A549 (cell line): ENCODE measurements around the gene SLC24A1. TPM values are rescaled to one million over a fixed set of nuclear protein-coding genes. Genes with fewer than 3 reads are reported as not detected.
A peak's percentile ranks its signal among the peaks of the same experiment; 100 is the strongest.

ENCODE experiments used
- ATAC-seq, 2 experiments: fragments of 200-7000 bp in 1 of 2; fragments of >200 bp in 1 of 2; cut with Nextera tagmentation in 1 of 2; cut with Tn5 transposase in 1 of 2; 3 replicates each; pipeline versions ENCODE4 v1.8.0 to v1.9.1; 2018 to 2020; ENCODE audit warnings: mild to moderate bottlenecking in 1 of 2, moderate library complexity in 1 of 2
- CTCF ChIA-PET: fragments of 300-600 bp; sonication (Branson Sonifier 250); formaldehyde crosslinking; extraction: SDS; loops from one replicate; lab custom pipeline; 2021; ENCODE audit warnings: antibody characterized with exemption, inconsistent platforms; lab: Yijun Ruan, JAX
- POLR2A ChIA-PET: fragments of 350-600 bp; formaldehyde crosslinking; extraction: SDS; loops from one replicate; lab custom pipeline; 2021; ENCODE audit warnings: antibody characterized with exemption, inconsistent platforms; lab: Yijun Ruan, JAX
- DNase-seq, 2 experiments: peaks; one replicate each; pipeline versions ENCODE4 v3.0.0 to v3.0.0-alpha.2; 2011 to 2016; ENCODE audit warnings: low read depth in 1 of 2, low spot score in 1 of 2
- FAIRE-seq: peaks from 2 replicates; lab custom pipeline; 2011; peaks lifted over from hg19 to GRCh38; lab: Jason Lieb, UNC
- H3K27ac ChIP-seq, 2 experiments: fragments of >200 bp; sonication (Bioruptor Twin); formaldehyde crosslinking; 3 replicates each; pipeline ENCODE4 v1.5.1; 2016 to 2017
- H3K4me1 ChIP-seq: fragments of >200 bp; sonication (Bioruptor Twin); formaldehyde crosslinking; 3 replicates; pipeline ENCODE4 v1.6.1; 2016
- H3K4me2 ChIP-seq: fragments of >200 bp; sonication (Bioruptor Twin); formaldehyde crosslinking; 3 replicates; pipeline ENCODE4 v1.6.1; 2016
- H3K4me3 ChIP-seq: fragments of >200 bp; sonication (Bioruptor Twin); formaldehyde crosslinking; 3 replicates; pipeline ENCODE4 v1.5.1; 2016
- H3K9me3 ChIP-seq: fragments of >200 bp; sonication (Bioruptor Twin); formaldehyde crosslinking; 3 replicates; pipeline ENCODE4 v1.6.1; 2016
- BHLHE40 ChIP-seq: IDR thresholded peaks from 2 replicates; pipeline ENCODE4 v1.6.1; 2012; ENCODE audit warnings: low read depth, low read length, inconsistent platforms
- CBX2 ChIP-seq: fragments of 200-600 bp; sonication (generic); IDR thresholded peaks from 2 replicates; pipeline ENCODE4 v1.6.1; 2016; ENCODE audit warnings: low read depth, mild to moderate bottlenecking, borderline replicate concordance
- CEBPB ChIP-seq, 2 experiments: fragments of >200 bp in 1 of 2; sonication (Bioruptor Twin) in 1 of 2; formaldehyde crosslinking in 1 of 2; IDR thresholded peaks; 2 replicates each; pipeline ENCODE4 v1.6.1; 2012 to 2016
- CHD2 ChIP-seq: fragments of 150-350 bp; IDR thresholded peaks from 2 replicates; pipeline ENCODE4 v1.6.1; 2014; ENCODE audit warnings: low read length; ENCODE audit not compliant: partially characterized antibody
- CHD4 ChIP-seq: fragments of 200-600 bp; sonication (generic); IDR thresholded peaks from 2 replicates; pipeline ENCODE4 v1.6.1; 2016; ENCODE audit warnings: antibody characterized with exemption, mild to moderate bottlenecking, borderline replicate concordance
- EHMT2 ChIP-seq: fragments of 200-600 bp; sonication (generic); IDR thresholded peaks from 2 replicates; pipeline ENCODE4 v1.6.1; 2016; ENCODE audit warnings: antibody characterized with exemption, low read depth, mild to moderate bottlenecking, moderate library complexity
- EP300 ChIP-seq, 2 experiments: fragments of >200 bp; sonication (Bioruptor Twin); formaldehyde crosslinking; IDR thresholded peaks; 2 replicates in 1 of 2; 3 replicates in 1 of 2; pipeline ENCODE4 v1.6.1; 2016 to 2017
- ESRRA ChIP-seq: fragments of 150-350 bp; IDR thresholded peaks from 2 replicates; pipeline ENCODE4 v1.6.1; 2014; ENCODE audit warnings: mild to moderate bottlenecking, low read length, borderline replicate concordance
- FOSB ChIP-seq: fragments of 250-450 bp; sonication (Bioruptor Pico); IDR thresholded peaks from 2 replicates; pipeline ENCODE4 v1.5.0; 2020; ENCODE audit warnings: mild to moderate bottlenecking, moderate library complexity
- GATA3 ChIP-seq: IDR thresholded peaks from 2 replicates; pipeline ENCODE4 v1.6.1; 2012; ENCODE audit warnings: borderline replicate concordance
- HDAC2 ChIP-seq: fragments of 200-600 bp; sonication (generic); IDR thresholded peaks from 2 replicates; pipeline ENCODE4 v1.6.1; 2016
- HOXB5 ChIP-seq: fragments of 250-450 bp; sonication (Bioruptor Pico); IDR thresholded peaks from 2 replicates; pipeline ENCODE4 v1.5.0; 2020; ENCODE audit warnings: mild to moderate bottlenecking, moderate library complexity
- KDM1A ChIP-seq: fragments of 200-600 bp; sonication (generic); IDR thresholded peaks from 2 replicates; pipeline ENCODE4 v1.6.1; 2016; ENCODE audit warnings: low read depth, mild to moderate bottlenecking
- PHF8 ChIP-seq: fragments of 200-600 bp; sonication (generic); IDR thresholded peaks from 2 replicates; pipeline ENCODE4 v1.6.1; 2016; ENCODE audit warnings: low read depth, mild to moderate bottlenecking, antibody characterized with exemption, moderate library complexity, borderline replicate concordance
- POLR2A ChIP-seq: IDR thresholded peaks from 2 replicates; pipeline ENCODE4 v1.6.1; 2012; ENCODE audit warnings: mild to moderate bottlenecking, low read length
- RARB ChIP-seq: fragments of 250-450 bp; sonication (Bioruptor Pico); IDR thresholded peaks from 2 replicates; pipeline ENCODE4 v1.8.0; 2021; ENCODE audit warnings: mild to moderate bottlenecking, moderate library complexity
- RCOR1 ChIP-seq: fragments of 150-350 bp; IDR thresholded peaks from 2 replicates; pipeline ENCODE4 v1.6.1; 2014; ENCODE audit warnings: antibody characterized with exemption, low read length, low read depth
- RFX5 ChIP-seq: fragments of 450-650 bp; IDR thresholded peaks from 2 replicates; pipeline ENCODE4 v1.7.1; 2014; ENCODE audit warnings: antibody characterized with exemption, mild to moderate bottlenecking, moderate library complexity
- SMC3 ChIP-seq: fragments of >200 bp; sonication (Bioruptor Twin); formaldehyde crosslinking; IDR thresholded peaks from 3 replicates; pipeline ENCODE4 v1.6.1; 2018; ENCODE audit warnings: inconsistent platforms
- TFCP2L1 ChIP-seq: fragments of 250-450 bp; sonication (Bioruptor Pico); IDR thresholded peaks from 2 replicates; pipeline ENCODE4 v1.5.0; 2021; ENCODE audit warnings: mild to moderate bottlenecking
- TP53 ChIP-seq: fragments of 250-450 bp; sonication (Bioruptor Pico); IDR thresholded peaks from 2 replicates; pipeline ENCODE4 v1.5.0; 2021; ENCODE audit warnings: mild to moderate bottlenecking, moderate library complexity
- ZFP36 ChIP-seq: fragments of 450-650 bp; IDR thresholded peaks from 2 replicates; pipeline ENCODE4 v1.6.1; 2014; ENCODE audit warnings: borderline replicate concordance; ENCODE audit not compliant: partially characterized antibody
- WGBS: methylation state at CpG from one replicate; pipeline ENCODE4 v1.1.6; 2017; ENCODE audit errors: missing lambda C conversion rate; 5-methylcytosine and 5-hydroxymethylcytosine counted together
- polyA plus RNA-seq, 4 experiments: library from polyadenylated mRNA; depleted of rRNA in 3 of 4; stranded (reverse); fragments of >200 nt; fragmentation: RNase III in 1 of 4; extraction: RNeasy Plus Mini Kit Qiagen cat#74134 plus additional on column Dnase treatment in 1 of 4; gene quantifications; 2 replicates in 3 of 4; 3 replicates in 1 of 4; pipeline ENCODE4 v1.2.3, GENCODE V29; 2011 to 2017
- TF ChIP-seq, protein P1 (sequence below): IDR thresholded peaks from 2 replicates; pipeline ENCODE4 v1.6.1; 2012; ENCODE audit warnings: low read depth, borderline replicate concordance
- TF ChIP-seq, protein P2 (sequence below): fragments of 200-600 bp; sonication (generic); IDR thresholded peaks from 2 replicates; pipeline ENCODE4 v1.6.1; 2016; ENCODE audit warnings: antibody characterized with exemption, mild to moderate bottlenecking, moderate library complexity
- TF ChIP-seq, protein P3 (sequence below): fragments of >200 bp; sonication (Bioruptor Twin); formaldehyde crosslinking; IDR thresholded peaks from 3 replicates; pipeline ENCODE4 v1.5.1; 2016
- TF ChIP-seq, protein P4 (sequence below): fragments of 250-450 bp; sonication (Bioruptor Pico); IDR thresholded peaks from 2 replicates; pipeline ENCODE4 v1.5.0; 2021; ENCODE audit warnings: mild to moderate bottlenecking, moderate library complexity, borderline replicate concordance
- TF ChIP-seq, protein P5 (sequence below): IDR thresholded peaks from 2 replicates; pipeline ENCODE4 v1.6.1; 2012

The SLC24A1 gene
- polyA plus RNA-seq, 2 of the 4 experiments (the other 2 are of a cell fraction), result 6.4 to 7.0 TPM

DNA sequence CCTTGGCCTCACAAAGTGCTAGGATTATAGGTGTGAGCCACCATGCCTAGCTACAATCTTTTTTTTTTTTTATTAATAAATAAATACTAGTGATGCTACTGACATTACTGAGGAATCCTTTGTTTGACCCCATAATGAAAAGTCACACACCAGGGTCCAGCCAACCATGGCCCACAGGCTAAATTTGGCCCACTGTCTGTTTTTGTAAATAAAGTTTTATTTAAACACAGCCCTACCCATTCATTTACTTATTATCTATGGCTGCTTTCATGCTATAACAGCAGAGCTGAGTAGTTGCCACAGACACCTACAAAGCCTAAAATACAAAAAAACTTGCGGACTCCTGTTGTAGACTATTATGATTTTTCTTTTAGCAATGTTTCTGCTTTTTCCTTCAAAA lies 18.2 kb upstream of the SLC24A1 start:
- H3K4me3 ChIP-seq, result no peak overlapping the region
- TF ChIP-seq, protein P1, sequence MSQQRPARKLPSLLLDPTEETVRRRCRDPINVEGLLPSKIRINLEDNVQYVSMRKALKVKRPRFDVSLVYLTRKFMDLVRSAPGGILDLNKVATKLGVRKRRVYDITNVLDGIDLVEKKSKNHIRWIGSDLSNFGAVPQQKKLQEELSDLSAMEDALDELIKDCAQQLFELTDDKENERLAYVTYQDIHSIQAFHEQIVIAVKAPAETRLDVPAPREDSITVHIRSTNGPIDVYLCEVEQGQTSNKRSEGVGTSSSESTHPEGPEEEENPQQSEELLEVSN, result no peak
- no peak for TF ChIP-seq EP300 (IDR thresholded peaks at IDR 0.05)
- TF ChIP-seq ZFP36, result no peak
- no peak for TF ChIP-seq RARB (CRISPR knock-in tag)
- no peak for TF ChIP-seq BHLHE40
- no peak for TF ChIP-seq CBX2
- no peak for TF ChIP-seq SMC3
- TF ChIP-seq CHD4, result no peak
- TF ChIP-seq HDAC2, result no peak
- TF ChIP-seq EHMT2, result no peak
- no peak for TF ChIP-seq RCOR1
- no peak for TF ChIP-seq HOXB5 (CRISPR knock-in tag)
- TF ChIP-seq, protein P2, sequence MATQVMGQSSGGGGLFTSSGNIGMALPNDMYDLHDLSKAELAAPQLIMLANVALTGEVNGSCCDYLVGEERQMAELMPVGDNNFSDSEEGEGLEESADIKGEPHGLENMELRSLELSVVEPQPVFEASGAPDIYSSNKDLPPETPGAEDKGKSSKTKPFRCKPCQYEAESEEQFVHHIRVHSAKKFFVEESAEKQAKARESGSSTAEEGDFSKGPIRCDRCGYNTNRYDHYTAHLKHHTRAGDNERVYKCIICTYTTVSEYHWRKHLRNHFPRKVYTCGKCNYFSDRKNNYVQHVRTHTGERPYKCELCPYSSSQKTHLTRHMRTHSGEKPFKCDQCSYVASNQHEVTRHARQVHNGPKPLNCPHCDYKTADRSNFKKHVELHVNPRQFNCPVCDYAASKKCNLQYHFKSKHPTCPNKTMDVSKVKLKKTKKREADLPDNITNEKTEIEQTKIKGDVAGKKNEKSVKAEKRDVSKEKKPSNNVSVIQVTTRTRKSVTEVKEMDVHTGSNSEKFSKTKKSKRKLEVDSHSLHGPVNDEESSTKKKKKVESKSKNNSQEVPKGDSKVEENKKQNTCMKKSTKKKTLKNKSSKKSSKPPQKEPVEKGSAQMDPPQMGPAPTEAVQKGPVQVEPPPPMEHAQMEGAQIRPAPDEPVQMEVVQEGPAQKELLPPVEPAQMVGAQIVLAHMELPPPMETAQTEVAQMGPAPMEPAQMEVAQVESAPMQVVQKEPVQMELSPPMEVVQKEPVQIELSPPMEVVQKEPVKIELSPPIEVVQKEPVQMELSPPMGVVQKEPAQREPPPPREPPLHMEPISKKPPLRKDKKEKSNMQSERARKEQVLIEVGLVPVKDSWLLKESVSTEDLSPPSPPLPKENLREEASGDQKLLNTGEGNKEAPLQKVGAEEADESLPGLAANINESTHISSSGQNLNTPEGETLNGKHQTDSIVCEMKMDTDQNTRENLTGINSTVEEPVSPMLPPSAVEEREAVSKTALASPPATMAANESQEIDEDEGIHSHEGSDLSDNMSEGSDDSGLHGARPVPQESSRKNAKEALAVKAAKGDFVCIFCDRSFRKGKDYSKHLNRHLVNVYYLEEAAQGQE, result no peak
- no peak for TF ChIP-seq TFCP2L1 (CRISPR knock-in tag)
- TF ChIP-seq, protein P3, sequence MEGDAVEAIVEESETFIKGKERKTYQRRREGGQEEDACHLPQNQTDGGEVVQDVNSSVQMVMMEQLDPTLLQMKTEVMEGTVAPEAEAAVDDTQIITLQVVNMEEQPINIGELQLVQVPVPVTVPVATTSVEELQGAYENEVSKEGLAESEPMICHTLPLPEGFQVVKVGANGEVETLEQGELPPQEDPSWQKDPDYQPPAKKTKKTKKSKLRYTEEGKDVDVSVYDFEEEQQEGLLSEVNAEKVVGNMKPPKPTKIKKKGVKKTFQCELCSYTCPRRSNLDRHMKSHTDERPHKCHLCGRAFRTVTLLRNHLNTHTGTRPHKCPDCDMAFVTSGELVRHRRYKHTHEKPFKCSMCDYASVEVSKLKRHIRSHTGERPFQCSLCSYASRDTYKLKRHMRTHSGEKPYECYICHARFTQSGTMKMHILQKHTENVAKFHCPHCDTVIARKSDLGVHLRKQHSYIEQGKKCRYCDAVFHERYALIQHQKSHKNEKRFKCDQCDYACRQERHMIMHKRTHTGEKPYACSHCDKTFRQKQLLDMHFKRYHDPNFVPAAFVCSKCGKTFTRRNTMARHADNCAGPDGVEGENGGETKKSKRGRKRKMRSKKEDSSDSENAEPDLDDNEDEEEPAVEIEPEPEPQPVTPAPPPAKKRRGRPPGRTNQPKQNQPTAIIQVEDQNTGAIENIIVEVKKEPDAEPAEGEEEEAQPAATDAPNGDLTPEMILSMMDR, result no peak
- TF ChIP-seq, all 56 proteins: peak for 0
- FAIRE-seq (no peak), DNase-seq (no peak), ATAC-seq (no peak)
- ChIA-PET POLR2A (no interaction called here), CTCF (interaction anchor here (0.9 to 1.8 kb wide), 3 partner anchors 35 to 267 kb away, joined by 3 to 6 read pairs (median 3); no protein-coding TSS in a partner anchor)
- 93% methylated on average over 1 of the region's 1 CpG for WGBS
- Histone ChIP-seq H3K9me3 (no peaks in the 10 kb centered on the region), H3K27ac (no peak overlapping the region), H3K4me2 (no peak overlapping the region), H3K4me1 (peaks cover 8% of the 10 kb centered on the region)

DNA sequence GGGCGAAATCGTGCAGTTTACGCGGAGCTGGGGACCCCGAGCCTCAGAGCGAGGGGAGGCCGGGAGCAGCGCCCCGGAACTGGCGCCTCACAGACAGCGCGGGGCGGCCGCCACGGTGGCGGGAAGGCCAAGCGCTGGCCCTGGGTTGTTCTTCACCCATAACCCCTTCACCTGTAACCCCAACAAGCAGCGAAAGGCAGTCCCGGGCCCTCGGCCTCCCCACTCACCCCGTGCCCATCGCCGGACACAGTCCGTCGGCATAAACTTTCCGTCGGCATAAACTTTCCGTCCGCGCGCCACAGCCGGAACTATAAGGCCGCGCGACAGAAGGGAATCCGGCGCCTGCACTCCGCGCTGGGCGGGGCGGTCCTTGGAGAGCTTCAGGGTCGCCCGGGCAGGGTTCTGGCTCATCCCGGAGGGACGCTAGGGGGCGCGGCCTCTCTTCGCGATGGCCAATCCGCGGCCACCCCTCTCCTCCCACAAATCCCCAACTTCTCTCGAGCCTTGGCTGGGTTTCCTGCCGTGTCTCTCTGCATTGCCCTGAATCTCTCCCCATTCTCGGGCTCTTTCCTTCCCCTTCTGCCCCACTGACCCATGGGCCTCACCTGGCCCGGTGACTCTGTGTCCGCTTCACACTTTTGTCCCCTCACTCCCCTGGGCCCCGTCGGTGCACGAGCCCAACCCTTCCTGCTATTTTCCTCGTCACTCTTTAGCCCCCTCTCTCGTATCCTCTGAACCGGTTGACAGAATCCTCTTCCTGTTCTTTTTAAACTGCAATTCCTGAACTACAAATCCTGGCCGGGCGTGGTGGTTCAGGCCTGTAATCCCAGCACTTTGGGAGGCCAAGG lies 10.6 kb upstream of the SLC24A1 start, which contains the start of gene INTS14:
INTS14 (minus strand) TSS at position 261 of the 848 bp plus-strand sequence. CDS start 3,751 bp downstream, outside the sequence.
- CTCF ChIA-PET, result interaction anchor here (0.6 to 5.6 kb wide), 41 partner anchors 8 to 1614 kb away, joined by 3 to 43 read pairs (median 4); partner anchors contain the start of genes DENND4A, RAB11A and SLC24A1
- TF ChIP-seq CEBPB (IDR thresholded peaks at IDR 0.05) (0 out of 4 replicates have a peak, but pooled peaks of 1 of the 2 experiments have one; percentile 37), FOSB (no peak), KDM1A (no peak), GATA3 (peak; percentile 61), EP300 (IDR thresholded peaks at IDR 0.05) (no peak), TP53 (peak; percentile 74; the same call in 1 of the 2 replicates), RFX5 (0 out of 2 replicates have a peak, but pooled peaks have one; percentile 22), ESRRA (0 out of 2 replicates have a peak, but pooled peaks have one; percentile 45), POLR2A (peak; percentile 86), PHF8 (peak; percentile 98), CHD2 (peak; percentile 16)
- TF ChIP-seq, protein P4, sequence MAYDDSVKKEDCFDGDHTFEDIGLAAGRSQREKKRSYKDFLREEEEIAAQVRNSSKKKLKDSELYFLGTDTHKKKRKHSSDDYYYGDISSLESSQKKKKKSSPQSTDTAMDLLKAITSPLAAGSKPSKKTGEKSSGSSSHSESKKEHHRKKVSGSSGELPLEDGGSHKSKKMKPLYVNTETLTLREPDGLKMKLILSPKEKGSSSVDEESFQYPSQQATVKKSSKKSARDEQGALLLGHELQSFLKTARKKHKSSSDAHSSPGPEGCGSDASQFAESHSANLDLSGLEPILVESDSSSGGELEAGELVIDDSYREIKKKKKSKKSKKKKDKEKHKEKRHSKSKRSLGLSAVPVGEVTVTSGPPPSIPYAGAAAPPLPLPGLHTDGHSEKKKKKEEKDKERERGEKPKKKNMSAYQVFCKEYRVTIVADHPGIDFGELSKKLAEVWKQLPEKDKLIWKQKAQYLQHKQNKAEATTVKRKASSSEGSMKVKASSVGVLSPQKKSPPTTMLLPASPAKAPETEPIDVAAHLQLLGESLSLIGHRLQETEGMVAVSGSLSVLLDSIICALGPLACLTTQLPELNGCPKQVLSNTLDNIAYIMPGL (CRISPR knock-in tag), result peak; percentile 95; the same call in 1 of the 2 replicates
- TF ChIP-seq, protein P5, sequence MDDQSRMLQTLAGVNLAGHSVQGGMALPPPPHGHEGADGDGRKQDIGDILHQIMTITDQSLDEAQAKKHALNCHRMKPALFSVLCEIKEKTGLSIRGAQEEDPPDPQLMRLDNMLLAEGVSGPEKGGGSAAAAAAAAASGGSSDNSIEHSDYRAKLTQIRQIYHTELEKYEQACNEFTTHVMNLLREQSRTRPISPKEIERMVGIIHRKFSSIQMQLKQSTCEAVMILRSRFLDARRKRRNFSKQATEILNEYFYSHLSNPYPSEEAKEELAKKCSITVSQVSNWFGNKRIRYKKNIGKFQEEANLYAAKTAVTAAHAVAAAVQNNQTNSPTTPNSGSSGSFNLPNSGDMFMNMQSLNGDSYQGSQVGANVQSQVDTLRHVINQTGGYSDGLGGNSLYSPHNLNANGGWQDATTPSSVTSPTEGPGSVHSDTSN, result peak; percentile 58; the same call in 1 of the 2 replicates

More for the DNA sequence above, 10.6 kb upstream of the SLC24A1 start, which contains the start of gene INTS14:
- H3K9me3 ChIP-seq, result no peaks in the 10 kb centered on the region
- FAIRE-seq, result no peak
- POLR2A ChIA-PET, result interaction anchor here (0.5 to 3.3 kb wide), 34 partner anchors 9 to 470 kb away, joined by 3 to 62 read pairs (median 5); partner anchors contain the start of genes DENND4A, HACD3, RAB11A and RNU5B-1
- peak; percentile 97 to 99 for DNase-seq
- H3K4me1 ChIP-seq, result peaks cover 18% of the 10 kb centered on the region
- peak; percentile 97 to 99 for ATAC-seq
- H3K4me3 ChIP-seq, result peak within 1 kb of the TSS; percentile 83
- H3K4me2 ChIP-seq, result peak within 1 kb of the TSS; percentile 94
- H3K27ac ChIP-seq, result peak within 1 kb of the TSS; percentile 93 to 94
- 2% methylated on average over 51 of the region's 64 CpGs for WGBS
